ENCODE results near the gene EPHB1. TPM values are rescaled to one million over a fixed set of nuclear protein-coding genes. Genes with fewer than 3 reads are reported as not detected.

The EPHB1 gene
- total and polyA plus RNA-seq, 4 donors, result 0.23 to 1.7 (median 0.52) TPM

- H3K4me3 ChIP-seq (ENCODE audit: low read depth in 1 of 3, low read length in 3 of 3), result no peak overlapping the region
- 96% methylated on average over 8 of the region's 8 CpGs for WGBS
- DNase-seq (ENCODE audit: low spot score), result no peak
- no peak overlapping the region for H3K9ac ChIP-seq (ENCODE audit: low read depth in 1 of 2, low read length in 2 of 2)
- no peaks in the 10 kb centered on the region for H3K36me3 ChIP-seq (ENCODE audit: control insufficient read depth in 4 of 4, insufficient read depth in 3 of 4, low read depth in 1 of 4, low read length in 3 of 4)
- H3K27me3 ChIP-seq (ENCODE audit: control insufficient read depth in 4 of 4, insufficient read depth in 4 of 4, low read length in 3 of 4), result no peaks in the 10 kb centered on the region
- H3K4me1 ChIP-seq (ENCODE audit: control insufficient read depth in 4 of 4, insufficient read depth in 4 of 4, low read length in 3 of 4), result no peaks in the 10 kb centered on the region
- no peak for TF ChIP-seq RAD21 (IDR thresholded peaks at IDR 0.05)
- peaks cover 0 to 2% (median under 1%) of the 10 kb centered on the region in 4 donors for H3K9me3 ChIP-seq (ENCODE audit: control insufficient read depth in 4 of 4, low read length in 3 of 4)
- no peak overlapping the region for H3K27ac ChIP-seq (ENCODE audit: low read depth in 1 of 2, low read length in 2 of 2)
Measured at GRCh38 chr3:134896696-134897095, 101.6 kb downstream of the EPHB1 start.

DNA sequence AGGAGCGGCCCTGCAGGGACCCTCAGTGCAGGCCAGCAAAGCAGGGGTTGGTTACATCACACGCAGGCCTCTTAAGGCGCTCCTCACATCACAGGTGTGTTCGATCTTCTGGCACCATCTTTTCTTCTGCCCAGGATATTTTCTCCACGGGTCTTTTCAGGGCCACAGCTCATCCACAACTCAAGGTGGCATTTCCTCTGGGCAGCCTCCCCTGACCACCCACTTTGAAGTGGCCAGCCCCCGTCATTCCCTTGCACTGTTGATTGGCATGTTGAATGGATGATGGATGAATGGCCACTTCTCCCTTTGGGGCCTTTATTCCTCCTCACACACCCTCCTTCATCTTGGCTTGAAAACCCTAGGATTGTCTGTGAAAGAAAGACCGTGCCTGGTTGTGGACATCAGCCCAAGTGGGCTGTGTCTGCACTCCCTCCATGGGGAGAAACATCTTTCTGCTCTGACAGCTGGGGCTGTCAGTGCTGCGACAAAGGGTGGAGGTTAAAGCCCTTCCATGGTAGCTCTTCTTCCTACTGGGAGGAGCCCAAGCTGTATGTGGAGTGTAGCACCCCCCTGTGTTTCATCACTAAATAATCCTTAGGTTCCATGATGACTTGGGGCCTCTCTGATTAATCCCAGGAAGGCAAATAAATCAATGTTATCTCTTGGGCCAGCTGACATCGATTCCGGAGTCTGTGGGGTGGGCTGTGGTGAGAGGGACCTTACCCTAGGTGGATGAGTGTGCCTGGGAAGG is 102.5 kb downstream of the EPHB1 start:
- H3K27ac ChIP-seq (ENCODE audit: low read depth in 1 of 2, low read length in 2 of 2), result no peak overlapping the region
- no peak for TF ChIP-seq TAF1 (conservative IDR thresholded peaks at IDR 0.05)
- no peak for TF ChIP-seq FOXA1 (IDR thresholded peaks at IDR 0.05)
- no peak for TF ChIP-seq RXRA (IDR thresholded peaks at IDR 0.05)
- TF ChIP-seq RAD21 (IDR thresholded peaks at IDR 0.05), result no peak
- no peak for TF ChIP-seq JUND (IDR thresholded peaks at IDR 0.05)
- no peak for TF ChIP-seq HNF4A (conservative IDR thresholded peaks at IDR 0.05)
- no peak for TF ChIP-seq YY1 (IDR thresholded peaks at IDR 0.05)
- TF ChIP-seq EGR1 (IDR thresholded peaks at IDR 0.05; ENCODE audit: low read depth in 2 of 2), result no peak
- TF ChIP-seq, protein P1, sequence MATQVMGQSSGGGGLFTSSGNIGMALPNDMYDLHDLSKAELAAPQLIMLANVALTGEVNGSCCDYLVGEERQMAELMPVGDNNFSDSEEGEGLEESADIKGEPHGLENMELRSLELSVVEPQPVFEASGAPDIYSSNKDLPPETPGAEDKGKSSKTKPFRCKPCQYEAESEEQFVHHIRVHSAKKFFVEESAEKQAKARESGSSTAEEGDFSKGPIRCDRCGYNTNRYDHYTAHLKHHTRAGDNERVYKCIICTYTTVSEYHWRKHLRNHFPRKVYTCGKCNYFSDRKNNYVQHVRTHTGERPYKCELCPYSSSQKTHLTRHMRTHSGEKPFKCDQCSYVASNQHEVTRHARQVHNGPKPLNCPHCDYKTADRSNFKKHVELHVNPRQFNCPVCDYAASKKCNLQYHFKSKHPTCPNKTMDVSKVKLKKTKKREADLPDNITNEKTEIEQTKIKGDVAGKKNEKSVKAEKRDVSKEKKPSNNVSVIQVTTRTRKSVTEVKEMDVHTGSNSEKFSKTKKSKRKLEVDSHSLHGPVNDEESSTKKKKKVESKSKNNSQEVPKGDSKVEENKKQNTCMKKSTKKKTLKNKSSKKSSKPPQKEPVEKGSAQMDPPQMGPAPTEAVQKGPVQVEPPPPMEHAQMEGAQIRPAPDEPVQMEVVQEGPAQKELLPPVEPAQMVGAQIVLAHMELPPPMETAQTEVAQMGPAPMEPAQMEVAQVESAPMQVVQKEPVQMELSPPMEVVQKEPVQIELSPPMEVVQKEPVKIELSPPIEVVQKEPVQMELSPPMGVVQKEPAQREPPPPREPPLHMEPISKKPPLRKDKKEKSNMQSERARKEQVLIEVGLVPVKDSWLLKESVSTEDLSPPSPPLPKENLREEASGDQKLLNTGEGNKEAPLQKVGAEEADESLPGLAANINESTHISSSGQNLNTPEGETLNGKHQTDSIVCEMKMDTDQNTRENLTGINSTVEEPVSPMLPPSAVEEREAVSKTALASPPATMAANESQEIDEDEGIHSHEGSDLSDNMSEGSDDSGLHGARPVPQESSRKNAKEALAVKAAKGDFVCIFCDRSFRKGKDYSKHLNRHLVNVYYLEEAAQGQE (IDR thresholded peaks at IDR 0.05), result no peak
- no peak for TF ChIP-seq FOXA2 (IDR thresholded peaks at IDR 0.05)
- TF ChIP-seq NR2F2 (IDR thresholded peaks at IDR 0.05), result no peak
- TF ChIP-seq GABPA (IDR thresholded peaks at IDR 0.05 in 1 of 2, conservative IDR thresholded peaks at IDR 0.05 in 1 of 2), result no peak
- TF ChIP-seq ZBTB33 (IDR thresholded peaks at IDR 0.05), result no peak
- TF ChIP-seq CTCF (IDR thresholded peaks at IDR 0.05; ENCODE audit: low read depth, low read length, missing input control), result no peak
- TF ChIP-seq SP1 (IDR thresholded peaks at IDR 0.05), result no peak
- no peak for TF ChIP-seq MAX (IDR thresholded peaks at IDR 0.05)
- no peak for TF ChIP-seq HNF4G (IDR thresholded peaks at IDR 0.05)
- DNase-seq (ENCODE audit: low spot score), result no peak
- 83% methylated on average over 10 of the region's 10 CpGs for WGBS
- no peaks in the 10 kb centered on the region for H3K9me3 ChIP-seq (ENCODE audit: control insufficient read depth in 4 of 4, low read length in 3 of 4)
- no peak overlapping the region for H3K4me3 ChIP-seq (ENCODE audit: low read depth in 1 of 3, low read length in 3 of 3)
- no peaks in the 10 kb centered on the region for H3K27me3 ChIP-seq (ENCODE audit: control insufficient read depth in 4 of 4, insufficient read depth in 4 of 4, low read length in 3 of 4)
- H3K36me3 ChIP-seq (ENCODE audit: control insufficient read depth in 4 of 4, insufficient read depth in 3 of 4, low read depth in 1 of 4, low read length in 3 of 4), result no peaks in the 10 kb centered on the region
- H3K4me1 ChIP-seq (ENCODE audit: control insufficient read depth in 4 of 4, insufficient read depth in 4 of 4, low read length in 3 of 4), result no peaks in the 10 kb centered on the region
- no peak overlapping the region for H3K9ac ChIP-seq (ENCODE audit: low read depth in 1 of 2, low read length in 2 of 2)
